Neural progenitor cell (in vitro differentiated cells): ENCODE data around the gene ACOX3.

Source experiments
- EZH2 ChIP-seq: fragments of 200-600 bp; sonication (generic); IDR thresholded peaks from 2 replicates; pipeline ENCODE4 v1.6.1; 2017; ENCODE audit warnings: antibody characterized with exemption, mild to moderate bottlenecking, moderate library complexity
- EZH2phosphoT487 ChIP-seq: fragments of 200-600 bp; sonication (generic); IDR thresholded peaks from 2 replicates; pipeline ENCODE4 v1.6.1; 2017; ENCODE audit warnings: antibody characterized with exemption
- TF ChIP-seq, protein P1 (sequence below): fragments of 200-600 bp; sonication (generic); IDR thresholded peaks from 2 replicates; pipeline ENCODE4 v1.5.1; 2017; ENCODE audit warnings: antibody characterized with exemption, mild to moderate bottlenecking

DNA sequence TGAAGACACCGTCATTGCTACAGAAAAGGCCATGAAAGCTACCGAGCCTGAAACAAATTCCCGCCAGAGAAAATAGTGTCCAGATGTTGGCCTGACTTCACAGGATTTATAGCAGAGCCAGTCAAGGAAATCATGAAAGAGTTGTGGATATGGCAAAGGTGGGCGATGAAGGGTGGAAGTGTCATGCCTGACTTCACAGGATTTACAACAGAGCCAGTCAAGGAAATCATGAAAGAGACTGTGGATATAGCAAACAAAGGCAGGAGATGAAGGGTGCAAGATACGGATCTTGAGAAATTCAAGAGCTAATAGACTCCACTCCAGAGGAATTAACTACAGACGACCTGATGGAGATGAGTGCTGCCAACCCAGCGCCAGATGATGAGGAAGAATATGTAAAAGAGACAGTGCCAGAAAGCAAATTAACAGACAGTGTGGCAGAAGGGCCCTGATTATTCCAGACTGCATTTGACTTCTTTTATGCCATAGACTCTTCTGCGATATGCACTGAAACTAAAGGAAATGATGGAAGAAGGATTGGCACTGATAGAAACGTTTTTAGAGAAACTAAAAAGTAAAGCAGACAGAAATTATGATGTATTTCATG lies 17.2 kb upstream of the ACOX3 start:
- TF ChIP-seq, protein P1, sequence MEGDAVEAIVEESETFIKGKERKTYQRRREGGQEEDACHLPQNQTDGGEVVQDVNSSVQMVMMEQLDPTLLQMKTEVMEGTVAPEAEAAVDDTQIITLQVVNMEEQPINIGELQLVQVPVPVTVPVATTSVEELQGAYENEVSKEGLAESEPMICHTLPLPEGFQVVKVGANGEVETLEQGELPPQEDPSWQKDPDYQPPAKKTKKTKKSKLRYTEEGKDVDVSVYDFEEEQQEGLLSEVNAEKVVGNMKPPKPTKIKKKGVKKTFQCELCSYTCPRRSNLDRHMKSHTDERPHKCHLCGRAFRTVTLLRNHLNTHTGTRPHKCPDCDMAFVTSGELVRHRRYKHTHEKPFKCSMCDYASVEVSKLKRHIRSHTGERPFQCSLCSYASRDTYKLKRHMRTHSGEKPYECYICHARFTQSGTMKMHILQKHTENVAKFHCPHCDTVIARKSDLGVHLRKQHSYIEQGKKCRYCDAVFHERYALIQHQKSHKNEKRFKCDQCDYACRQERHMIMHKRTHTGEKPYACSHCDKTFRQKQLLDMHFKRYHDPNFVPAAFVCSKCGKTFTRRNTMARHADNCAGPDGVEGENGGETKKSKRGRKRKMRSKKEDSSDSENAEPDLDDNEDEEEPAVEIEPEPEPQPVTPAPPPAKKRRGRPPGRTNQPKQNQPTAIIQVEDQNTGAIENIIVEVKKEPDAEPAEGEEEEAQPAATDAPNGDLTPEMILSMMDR = no peak
- no peak for TF ChIP-seq EZH2phosphoT487
- TF ChIP-seq EZH2 = no peak
